NCI-H1417 (cell line): ENCODE data around the gene TTBK1.

Experiments used
- DNase-seq, 3 experiments: peaks; one replicate each; lab custom pipeline; 2025; lab: John Stamatoyannopoulos, UW

TTBK1 gene

GRCh38 chr6:43273707-43274106, 30.4 kb downstream of the TTBK1 start:
- no peak for DNase-seq

DNA sequence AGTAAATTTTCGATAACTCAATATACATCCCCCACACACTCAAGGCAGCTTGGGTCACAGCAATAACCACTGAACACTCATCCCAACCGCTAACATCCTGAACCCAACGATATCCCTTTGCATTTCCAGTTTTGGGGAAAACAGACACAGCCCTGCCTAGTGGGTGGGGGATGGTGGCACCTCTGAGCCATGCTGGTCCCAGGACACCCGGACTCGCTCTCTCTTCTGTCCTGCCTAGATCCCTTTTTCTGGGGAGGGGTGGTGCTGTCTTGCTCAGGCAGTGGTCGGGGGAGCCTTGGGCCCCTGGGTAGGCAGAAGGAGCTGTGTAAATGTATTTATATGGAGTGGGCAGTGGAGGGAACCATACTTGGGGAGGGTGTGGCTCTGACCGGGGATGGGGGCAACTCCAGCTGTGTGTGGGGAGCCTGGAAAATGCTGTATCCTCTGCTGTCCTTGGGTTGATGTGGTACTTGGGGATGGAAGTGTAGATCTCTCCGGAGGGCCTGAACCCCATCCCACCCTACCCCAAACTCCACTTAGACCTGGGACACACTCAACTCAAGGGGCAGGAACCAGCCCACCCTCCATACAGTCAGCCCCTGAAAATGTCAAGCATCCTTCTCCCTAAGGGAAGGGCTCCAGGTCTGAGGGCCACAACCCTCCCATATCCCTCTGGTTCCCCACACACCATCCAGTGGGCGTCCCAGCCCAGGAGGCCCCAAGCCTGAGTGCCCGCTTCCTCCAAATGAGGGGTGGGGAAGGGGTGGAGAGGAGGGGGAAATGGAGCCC, 31.0 kb downstream of the TTBK1 start:
- no peak for DNase-seq

- DNase-seq: peak in 1 of 3 experiments; percentile 6
These were observed 31.8 kb downstream of the TTBK1 start for GRCh38 chr6:43274916-43275597.

GRCh38 chr6:43275801-43276576, 32.7 kb downstream of the TTBK1 start:
- DNase-seq: no peak

DNA sequence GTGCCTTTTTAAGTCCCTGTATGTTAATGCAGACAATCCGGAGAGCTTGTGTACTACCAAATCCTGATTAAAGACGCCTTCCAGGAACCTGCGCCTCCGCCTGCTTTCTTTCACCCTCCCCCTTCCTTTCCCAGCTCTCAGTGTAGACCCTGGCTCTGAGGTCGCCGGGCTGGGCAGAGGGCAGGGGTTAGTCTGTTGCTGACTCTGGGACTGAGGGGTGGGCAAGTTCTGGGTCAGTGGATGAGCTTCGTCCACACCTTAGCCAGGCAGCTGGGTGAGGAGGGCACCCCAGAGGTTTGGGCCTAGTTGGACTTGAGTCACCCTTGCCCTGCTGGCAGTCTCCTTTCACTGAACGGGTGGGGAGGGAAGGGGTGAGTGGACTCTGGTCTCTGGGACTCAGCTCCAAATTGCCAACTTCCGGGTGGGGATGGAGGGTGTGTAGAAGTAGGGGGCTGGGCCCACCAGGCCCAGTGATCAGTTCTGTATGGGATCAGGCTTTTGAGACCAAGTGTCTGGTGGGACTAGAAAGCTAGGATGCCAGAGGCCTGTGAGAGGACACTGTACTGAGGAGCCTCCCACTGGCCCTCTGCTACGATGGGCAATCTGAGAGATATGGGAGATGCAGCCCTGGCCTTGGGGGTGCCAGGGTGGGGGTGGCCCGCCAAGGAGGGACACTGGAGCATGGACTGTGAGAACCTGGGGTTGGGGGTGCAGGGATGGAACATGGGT, 33.5 kb downstream of the TTBK1 start:
- no peak for DNase-seq

- no peak for DNase-seq
These were observed 34.0 kb downstream of the TTBK1 start for GRCh38 chr6:43277306-43277642.

- no peak for DNase-seq
These were observed 34.6 kb downstream of the TTBK1 start for GRCh38 chr6:43277643-43278523.

GRCh38 chr6:43278524-43279078, 35.3 kb downstream of the TTBK1 start:
- DNase-seq: no peak

DNA sequence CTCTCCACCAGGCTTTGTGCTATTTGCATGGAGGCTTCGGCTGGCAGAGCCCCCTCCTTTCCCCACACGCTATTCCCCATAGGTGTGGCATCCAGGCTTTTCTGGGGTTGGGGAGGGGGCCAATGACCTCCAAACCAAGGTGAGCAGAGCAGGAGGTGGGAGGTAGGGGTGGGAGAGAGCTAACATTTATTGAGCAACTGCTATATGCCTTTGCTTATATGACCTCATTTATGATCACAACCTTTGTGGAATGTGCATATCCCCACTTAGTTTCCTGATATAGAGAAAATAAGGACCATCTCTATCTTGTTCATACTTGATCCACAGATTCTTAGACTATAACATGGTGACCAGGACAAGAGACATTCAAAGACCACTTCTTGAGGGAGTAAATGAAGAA, 37.0 kb downstream of the TTBK1 start:
- DNase-seq: no peak

DNA sequence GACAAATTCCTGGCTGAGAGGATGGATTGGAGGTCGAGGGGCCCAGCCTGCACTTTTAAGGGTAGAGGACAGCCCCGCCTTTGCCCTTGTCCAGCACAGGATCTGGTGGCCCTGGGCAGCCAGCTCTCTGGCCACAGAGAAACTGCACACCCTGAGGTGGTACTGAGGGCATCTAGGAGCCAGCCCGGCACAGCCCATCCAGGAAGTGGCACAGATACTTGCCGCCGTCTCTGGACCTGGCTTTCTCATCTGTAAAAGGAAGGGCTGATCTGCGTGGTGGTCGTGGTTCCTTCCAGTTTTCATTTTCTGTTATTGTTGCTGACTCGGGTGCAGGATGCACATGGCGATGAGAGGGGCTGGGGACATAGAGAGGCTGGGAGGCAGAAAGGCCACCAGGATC, 38.8 kb downstream of the TTBK1 start:
- DNase-seq: no peak

GRCh38 chr6:43282636-43283513, 39.6 kb downstream of the TTBK1 start:
- no peak for DNase-seq

DNA sequence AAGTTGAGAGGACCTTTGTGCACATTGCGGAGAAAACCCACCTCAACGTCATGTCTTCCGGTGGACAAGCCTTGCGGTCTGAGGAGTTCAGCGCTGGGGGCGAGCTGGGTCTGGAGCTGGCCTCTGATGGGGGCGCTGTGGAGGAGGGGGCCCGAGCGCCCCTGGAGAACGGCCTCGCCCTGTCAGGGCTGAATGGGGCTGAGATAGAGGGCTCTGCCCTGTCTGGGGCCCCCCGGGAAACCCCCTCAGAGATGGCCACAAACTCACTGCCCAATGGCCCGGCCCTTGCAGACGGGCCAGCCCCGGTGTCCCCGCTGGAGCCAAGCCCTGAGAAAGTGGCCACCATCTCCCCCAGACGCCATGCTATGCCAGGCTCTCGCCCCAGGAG, 40.2 kb downstream of the TTBK1 start:
- no peak for DNase-seq

DNA sequence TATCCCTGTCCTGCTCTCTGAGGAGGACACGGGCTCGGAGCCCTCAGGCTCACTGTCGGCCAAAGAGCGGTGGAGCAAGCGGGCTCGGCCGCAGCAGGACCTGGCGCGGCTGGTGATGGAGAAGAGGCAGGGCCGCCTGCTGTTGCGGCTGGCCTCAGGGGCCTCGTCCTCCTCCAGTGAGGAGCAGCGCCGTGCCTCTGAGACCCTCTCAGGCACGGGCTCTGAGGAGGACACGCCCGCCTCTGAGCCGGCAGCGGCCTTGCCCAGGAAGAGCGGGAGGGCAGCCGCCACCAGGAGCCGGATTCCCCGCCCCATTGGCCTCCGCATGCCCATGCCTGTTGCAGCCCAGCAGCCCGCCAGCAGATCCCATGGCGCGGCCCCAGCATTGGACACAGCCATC, 40.6 kb downstream of the TTBK1 start:
- DNase-seq: no peak

GRCh38 chr6:43284991-43285781, 41.9 kb downstream of the TTBK1 start:
- no peak for DNase-seq

DNA sequence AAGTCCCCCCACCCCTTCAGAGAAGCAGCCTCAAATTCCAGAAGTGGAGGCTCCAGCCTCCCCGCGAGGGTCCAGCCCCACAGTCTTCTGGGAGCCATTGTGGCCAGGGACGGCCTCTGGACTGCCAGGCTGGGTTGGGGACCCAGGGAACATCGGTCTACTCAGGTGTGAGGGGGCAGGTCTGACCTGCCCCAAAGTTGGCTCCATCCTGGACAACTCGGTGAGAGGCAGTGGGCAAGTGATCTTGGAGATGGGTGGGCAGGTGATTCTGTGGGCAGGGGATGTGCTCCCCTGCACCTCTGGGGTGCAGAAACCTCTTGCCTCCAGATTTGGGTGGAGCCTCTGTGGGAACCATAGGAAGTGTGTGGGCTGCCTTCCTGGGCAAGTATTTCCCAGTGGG, 42.6 kb downstream of the TTBK1 start:
- DNase-seq: no peak

- DNase-seq: no peak
These were observed 43.2 kb downstream of the TTBK1 start for GRCh38 chr6:43286456-43286979.

DNA sequence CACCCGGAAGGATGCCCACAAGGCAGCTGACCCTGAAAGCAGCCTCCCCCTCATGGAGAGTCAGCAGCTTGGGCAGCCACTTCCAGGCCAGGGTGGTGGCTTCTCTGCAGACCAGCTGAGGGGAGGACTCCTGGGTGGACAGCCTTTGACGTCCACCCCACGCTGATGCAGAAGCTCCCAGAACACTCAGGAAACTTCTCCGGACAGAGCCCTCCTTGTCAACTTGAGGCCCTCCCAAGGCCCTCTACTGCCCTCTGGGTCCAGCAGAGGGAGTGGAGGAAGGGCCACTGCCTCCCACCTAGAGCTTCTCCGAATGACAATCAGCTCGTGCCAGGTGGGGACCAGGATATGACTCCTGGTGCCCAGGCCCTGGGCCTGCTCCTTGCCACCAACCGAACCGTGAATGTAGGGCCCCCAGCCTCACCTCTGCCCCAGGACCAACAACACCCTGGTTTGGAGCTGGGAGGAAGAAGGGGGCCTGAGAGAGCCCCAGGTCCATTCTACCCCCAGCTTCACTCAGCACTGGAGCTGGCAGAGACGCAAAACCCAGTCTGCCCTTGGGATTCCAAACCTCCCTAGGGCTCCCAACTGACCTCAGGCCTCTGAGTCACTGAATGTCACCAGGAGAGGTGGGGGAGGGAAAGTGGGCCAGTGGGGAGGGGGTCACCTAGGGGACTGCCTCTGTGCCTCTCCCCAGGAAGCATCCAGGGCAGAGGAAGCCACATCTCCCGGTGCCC, 43.9 kb downstream of the TTBK1 start:
- DNase-seq: no peak
